Astrocyte of the hippocampus (primary cell): ENCODE data around the gene EHD4.

Source experiments
- DNase-seq: peaks from one replicate; pipeline ENCODE4 v3.0.0; 2011; ENCODE audit warnings: low read depth, low spot score

Gene EHD4

DNA sequence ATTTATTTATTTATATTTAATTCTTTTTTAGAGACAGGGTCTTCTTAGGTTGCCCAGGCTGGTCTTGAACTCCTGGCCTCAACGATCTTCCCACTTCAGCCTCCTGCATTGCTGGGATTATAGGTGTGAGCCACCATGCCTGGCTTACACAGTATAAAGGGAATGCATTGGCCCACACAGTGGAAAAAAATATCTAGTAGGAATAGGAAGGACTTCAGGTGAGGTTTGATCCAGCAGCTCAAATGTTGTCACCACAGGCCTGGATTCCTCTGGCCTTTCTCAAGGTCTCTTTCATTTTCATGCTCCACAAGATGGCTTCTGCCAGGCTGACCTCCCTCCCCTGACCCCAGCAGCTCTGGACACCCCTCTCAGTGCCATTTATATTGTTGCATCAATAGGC, 76.4 kb downstream of the EHD4 start:
- no peak for DNase-seq

DNA sequence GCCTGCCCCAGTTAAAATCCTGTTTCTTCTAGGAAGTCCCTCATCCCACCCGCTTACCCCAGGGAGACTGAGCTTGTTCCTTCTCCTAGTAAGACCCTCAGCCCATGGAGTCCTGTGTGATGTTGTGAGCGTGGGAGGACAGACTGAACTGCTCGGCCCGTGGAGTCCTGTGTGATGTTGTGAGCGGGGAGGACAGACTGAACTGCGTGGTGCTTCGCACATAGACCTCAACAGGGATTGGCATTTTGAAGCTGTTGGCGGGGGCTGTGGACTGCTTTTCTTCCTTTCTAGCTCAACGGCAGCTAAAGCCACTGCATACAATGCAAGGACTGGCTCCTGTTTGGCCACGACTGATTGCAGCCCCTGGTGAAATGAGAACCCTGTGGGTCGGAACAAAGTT, 76.9 kb downstream of the EHD4 start:
- peak; percentile 15 for DNase-seq

DNA sequence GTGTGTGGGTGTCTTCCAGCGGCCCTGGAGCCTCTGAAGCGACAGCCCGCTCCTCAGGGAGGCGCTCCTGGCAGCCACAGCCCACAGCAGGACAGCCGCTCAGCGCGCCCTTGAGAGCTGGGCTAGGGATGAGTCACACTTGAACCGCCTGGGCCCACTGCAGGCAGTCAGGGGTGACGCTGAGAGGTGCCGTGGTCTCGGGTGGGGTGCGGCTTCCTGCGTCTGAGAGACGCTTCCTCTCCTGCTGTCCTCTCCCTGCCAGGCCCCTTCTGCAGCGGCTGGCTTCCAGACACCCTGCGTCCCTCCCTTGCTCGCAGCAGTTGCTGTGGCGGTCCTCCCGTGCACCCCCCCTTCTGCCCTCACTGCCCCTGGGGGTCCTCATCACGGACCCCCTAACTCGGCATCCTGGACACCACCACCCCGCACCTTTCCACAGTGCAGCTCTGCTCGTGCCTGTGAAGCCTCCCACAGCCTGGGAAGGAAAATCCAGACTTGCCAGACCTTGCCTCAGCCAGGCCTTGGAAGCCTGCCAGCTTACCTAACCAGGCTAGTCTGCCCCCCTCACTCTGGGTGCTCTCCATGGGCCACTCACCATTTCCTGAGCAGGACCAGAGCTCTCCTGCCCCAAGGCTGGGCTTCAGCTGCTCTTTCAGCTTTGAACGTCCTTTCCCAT, 77.4 kb downstream of the EHD4 start:
- peak; percentile 87 for DNase-seq

DNA sequence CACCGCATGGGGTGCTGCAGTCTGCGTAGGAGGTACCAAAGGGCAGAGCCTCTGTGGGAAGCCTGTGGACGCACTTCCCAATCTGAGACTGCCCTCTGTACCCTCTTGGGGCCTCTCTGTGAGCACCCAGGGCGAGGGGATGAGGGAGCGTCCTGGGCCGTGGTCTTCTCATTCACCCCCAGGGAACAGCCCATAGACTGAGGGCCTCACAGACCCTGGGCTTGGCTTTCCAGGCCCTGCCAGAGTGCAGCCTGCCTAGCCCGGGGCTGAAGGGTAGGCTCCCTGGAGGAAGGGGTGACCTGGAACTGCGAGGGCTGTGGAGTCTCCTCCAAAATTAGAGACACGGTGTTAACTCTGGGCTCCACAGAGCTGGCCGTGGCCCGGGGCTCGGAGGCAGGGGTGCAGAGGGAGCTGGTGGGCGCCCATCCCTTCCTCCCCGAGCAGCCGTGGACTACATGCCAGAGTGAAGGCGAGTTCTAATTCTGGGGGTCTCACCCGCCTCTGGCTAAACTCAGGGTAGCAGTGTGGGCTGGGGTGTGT, 78.0 kb downstream of the EHD4 start:
- DNase-seq, result no peak

DNA sequence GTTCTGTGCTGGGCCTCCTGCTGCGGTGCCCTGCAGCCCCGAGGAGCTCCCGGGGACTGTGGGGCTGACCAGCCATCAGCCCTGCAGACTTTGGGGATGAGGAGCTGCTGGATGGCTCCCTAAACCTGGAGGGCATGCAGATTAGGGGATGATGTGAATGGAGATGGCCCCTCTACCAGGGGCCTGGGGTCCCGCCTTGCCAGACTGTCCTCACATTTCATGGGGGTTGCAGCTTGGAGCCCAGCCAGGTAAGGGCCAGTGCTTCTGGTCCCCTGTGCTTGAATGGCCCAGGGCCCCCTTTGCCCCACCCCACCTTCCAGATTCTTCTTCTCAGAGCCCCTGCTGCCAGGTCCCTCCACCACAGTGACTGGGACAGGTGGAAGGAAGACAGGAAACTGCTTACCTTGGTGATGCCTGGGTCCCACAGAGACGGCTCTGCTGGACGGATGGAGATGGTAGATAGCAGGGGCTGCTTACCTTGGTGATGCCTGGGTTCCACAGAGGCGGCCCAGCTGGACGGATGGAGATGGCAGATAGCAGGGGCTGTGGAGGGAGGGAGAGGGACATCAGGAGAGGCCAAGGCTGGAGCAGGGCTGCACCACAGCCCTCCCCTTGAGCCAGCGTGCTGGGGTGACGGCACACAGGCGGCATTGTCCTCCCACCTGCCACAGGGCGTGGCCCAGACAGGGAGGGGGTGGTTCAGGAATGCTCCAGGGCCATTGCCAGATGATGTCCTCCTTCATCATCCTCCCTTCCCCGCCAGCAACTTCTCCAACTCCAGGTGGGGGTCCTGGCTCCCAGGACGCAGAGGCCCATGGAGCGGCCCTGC, 78.7 kb downstream of the EHD4 start, which contains the start of gene SPTBN5:
Gene SPTBN5 (minus strand): TSS at position 632 of the 829 bp plus-strand sequence. CDS start 556 bp downstream, at position 76.
- no peak for DNase-seq

DNA sequence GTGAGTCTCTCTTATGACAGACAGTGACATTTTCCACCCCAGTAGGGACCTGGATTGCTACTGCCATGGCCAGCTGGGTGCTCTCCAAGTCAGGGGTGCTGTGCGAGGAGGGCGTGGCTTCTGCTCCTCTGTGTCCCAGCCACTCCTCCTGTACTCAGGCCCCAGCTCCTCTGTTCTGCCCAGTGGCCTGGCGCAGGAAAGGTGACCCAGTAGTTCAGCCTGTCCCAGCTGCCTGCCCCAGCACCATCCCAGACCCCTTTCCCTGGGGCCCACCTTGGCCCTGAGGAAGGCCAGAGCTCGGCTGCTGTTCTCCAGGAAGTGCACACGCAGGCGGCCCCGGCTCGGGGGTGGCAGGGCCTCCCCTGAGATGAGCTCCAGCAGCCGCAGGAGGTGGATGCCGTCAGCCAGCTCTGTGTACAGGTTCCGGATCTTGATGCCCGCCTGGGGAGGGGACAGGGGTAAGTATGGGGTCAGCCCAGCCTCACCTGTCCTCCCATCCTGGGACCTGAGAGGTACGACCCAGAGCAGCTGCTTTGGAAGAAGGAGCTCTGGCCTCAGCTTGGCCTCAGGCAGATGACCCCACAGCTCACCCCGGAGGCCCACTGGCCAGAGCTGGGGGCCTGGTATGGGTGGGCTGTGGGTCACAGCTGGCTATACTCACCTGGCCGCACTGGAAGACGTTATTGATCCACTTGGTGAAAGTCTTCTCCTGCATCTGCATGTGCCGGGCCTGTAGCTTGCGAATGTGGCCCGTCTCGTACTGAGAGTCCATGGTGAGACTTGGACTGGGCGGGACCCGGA, 79.5 kb downstream of the EHD4 start:
- DNase-seq, result peak; percentile 63

DNA sequence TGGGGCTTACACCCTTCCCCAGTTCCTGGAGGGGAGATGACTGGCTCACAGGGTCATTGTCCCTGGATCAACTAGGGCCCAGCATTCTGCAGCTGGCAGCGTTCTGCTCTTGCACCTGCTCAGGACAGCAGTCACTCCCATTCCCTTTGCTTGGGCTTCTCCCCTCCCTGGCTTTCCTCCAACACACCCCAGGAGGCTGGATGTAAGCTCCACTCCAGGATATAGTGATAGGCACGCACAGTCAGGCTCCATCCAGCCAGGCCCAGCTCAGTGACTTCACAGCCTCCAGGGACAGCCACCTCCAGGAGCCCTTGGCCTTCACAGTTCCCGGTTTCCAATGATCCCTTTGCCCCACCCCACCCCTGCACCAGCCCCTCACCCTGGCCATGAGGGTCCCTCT, 80.4 kb downstream of the EHD4 start:
- DNase-seq, result no peak

DNA sequence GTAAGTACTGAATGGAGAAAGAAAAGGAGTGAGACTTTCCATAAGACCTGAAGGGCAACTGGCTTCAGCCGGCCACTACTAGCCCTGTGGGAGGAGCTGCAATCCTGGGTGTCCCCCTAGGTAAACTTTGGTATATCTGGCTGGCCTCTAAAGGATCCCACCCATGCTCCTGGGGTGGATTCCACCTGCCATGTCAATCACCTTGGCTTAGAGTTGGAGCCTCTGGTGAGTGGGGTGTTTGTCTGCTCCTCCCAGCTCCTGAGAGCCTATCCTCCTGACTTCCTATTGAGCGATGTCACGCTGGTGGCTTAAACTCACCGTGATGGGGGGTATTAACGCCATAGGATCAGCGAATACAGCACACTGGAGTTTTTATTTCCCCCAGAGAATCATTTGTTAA, 81.1 kb downstream of the EHD4 start:
- no peak for DNase-seq

DNA sequence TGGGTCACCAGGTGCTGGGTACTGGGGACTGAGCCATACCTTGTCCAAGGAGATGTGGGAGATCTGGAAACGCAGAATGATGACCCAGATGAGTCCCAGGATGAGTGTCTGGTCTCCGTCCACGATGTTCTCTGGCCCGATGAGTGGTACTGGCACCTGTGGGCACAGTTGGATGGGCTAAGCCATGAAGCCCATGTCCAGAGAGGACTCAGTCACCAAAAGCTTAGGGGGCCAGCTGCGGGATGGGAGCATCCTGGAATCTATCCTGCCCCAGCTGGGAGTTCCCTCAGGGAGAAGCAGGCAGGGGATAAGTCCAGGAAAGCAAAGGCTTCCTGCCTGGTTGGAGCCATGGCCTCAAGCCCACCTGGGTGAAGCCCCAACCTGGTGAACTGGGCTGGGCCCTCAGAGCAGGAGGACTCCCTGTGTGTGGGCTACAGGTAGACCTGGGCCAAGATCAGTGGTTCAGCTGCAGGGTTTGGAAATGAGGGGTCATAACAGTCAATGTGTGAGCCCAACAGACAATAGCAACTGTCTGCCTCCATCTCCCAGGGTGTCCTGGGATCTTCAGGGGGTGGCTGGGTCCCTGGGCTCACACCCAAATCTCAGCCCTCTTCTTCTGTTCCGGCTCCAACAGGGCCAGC, 82.2 kb downstream of the EHD4 start:
- no peak for DNase-seq

DNA sequence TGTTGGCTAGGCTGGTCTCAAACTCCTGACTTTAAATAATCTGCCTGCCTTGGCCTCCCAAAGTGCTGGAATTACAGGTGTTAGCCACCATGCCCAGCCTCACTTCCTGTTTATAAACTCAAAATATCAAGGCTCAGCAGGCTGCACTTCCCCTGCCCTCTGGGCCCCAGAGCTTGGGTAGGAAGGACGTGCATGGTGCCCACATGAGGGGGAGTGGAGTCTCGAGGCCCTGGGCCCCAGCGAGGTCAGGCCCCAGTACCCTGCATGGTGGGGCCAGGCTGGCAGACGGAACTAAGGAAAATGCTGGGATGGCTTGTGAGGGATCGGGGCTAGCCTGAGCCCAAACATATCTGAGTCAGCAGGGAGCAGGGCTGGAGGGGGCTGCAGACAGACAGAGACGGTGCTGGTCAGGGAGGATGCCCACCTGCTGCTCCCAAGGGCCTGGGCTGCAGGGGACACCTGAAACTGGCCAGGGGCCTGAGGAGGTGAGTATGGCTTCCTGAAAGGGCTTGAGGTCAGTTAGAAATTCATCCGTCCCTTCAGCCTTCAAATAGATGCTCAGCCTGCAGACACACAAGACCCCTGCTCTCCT, 83.6 kb downstream of the EHD4 start:
- DNase-seq, result no peak

DNA sequence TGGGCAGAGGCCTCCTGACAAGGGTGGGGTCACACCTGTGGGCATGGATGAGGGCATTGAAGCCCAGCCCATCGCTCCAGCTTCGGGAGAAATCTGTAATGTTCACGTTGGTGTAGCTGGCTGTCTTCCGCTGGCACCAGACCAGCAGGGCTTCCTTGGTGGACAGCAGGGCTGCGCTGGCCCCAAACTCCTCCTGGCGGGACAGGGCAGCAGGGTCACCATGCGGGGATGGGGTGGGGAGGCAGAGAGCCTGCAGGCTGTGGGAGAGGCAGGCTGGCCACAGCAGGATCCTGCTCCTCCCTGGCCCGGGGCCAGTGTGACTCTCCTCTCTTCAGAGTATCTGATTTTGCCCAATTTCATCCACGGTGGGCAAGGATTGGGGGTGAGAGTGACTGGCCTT, 84.5 kb downstream of the EHD4 start:
- no peak for DNase-seq

DNA sequence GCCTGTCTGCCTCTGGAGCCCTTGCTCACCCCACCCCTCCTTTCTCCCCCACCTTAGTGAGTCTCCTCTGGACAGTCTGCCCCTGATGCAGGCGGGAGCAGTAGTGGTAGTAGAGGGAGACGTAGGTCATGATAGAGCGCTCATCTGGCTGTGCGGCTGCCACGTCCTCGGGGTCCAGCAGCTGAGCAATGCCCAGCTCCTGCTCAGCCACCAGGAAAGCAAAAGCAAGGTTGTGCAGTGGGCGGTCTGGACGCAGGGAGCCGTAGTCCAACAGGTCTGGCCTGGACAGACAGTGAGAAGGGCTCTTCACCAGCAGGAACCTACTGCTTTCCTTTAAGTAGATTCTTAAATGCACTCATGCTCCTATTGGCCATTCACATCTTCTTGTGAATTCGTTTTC, 85.2 kb downstream of the EHD4 start:
- no peak for DNase-seq

DNA sequence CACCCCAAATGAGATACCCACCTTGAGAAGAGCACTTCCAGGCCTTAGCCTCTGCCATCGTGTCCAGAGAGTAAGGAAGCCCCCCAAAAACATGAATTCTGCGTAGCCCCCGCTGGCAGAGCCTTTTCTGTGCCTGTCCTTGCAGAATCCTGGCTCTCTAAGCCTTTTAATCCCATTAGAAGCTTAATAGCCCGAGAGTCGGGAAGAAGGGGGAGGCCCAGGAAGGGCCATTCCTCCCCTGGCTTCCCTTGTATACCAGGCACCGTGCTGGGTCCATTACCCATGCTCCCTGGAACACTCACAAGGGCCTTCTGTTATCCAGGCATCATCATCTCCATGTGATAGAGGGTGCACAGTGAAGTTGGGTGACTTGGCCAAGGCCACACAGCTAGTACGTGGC, 85.6 kb downstream of the EHD4 start:
- no peak for DNase-seq

DNA sequence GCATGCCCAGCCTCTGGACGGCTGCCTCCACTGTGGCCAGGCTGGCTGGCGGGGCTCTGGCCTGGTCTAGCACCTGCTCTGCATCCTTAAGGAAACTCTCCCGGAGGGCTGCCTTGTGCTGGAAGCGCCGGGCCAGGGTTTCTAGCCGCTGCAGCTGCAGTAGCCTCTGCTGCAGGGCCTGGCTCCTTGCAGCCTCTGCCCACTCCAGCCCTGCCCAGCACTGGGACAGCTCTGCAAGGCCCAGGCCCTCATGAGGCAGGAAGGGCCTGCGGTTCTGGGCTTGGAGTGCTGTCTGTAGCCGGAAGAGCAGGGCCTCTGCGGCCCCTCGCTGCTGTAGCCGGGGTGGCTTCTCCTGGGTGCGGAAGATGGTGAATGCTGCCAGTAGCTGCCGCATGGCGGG, 86.5 kb downstream of the EHD4 start:
- DNase-seq, result no peak

DNA sequence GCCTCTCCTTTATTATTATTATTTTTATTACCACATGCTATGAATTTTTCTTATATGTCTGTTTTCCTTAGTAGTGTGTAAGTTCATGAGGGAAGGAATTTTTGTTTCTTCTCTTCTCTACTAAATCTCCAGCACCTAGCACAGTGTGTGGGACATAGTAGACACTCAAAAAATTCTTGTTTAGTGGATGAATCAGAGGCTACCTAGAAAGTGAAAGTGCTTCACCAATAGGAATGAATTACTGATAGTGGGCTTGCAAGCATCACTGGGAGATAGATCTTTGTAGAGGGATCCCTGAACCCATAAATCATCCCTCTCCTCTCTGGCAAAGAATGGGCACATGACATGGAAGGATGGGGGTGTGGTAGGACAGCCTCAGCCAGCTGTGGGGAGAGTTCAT, 87.0 kb downstream of the EHD4 start:
- DNase-seq, result no peak

DNA sequence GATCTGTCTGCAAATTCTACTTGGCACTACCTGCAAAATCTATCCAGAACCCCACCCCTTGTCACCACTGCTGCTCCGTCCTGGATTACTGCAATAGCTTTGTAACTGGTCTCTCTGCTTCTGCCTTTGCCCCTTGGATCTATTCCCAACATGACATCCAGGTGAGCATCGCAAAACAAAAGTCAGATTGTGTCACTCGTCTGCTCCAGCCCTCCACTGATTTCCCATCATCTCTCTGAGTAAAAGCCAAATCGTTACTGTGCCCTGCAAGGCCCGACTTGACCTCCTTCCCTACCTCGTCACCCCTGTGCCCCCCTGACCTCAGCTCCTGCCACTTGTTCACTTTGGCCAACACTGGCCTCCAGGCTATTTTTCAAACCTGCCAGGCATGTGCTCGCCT, 87.9 kb downstream of the EHD4 start:
- no peak for DNase-seq

DNA sequence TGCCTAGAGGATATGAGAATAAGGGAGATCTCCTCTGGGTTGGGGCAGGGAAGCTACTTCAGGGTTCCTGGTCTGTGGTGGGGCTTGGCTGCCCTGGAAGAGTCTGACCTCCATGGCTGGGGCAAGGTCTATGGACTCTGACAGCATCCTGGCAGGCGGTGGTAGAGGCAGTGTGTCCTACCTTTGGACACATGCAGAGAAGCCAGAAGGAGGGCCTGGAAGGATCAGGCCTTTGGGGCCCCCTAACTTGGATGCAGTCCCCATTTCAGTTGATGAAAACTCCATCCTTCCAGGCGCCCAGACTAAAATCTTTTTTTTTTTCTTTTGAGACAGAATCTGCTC, 88.9 kb downstream of the EHD4 start:
- DNase-seq, result no peak

DNA sequence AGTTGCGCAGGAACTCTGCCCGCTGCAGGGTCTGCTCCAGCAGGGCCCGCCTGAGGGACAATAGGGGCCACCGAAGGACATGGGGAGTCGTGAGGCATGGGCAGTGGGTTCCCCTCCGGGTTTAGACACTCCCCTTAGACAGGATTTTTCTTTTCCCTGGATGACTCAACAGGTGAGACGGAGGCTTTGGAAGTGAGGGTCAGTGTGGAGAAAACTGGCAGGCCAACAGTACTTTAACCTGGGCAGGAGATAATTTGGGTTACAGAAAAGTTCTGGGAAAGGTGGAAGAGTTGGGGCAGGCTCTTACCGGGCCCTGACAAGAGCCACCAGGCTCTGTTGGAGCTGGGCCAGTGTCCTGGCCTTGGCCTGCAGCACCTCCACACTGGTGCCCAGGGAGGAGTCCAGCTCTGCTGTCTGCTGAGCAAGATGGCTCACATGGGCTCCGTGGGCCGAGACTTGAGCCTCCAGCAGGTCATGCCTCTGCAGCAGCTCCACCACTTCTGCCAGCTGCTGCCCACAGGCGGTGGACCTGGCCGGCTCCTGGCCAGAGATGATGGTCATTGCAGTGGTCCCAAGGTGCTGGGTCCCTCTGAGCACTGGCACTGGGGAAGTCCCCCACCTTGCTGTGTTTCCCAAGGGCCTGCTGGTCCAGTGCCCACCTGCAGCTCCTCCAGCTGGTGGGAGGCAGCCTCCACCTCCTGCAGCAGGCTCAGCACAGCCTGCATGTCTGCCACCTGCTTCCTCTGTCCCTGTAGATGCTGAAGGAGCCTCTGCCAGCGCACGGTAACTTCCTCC, 89.5 kb downstream of the EHD4 start:
- no peak for DNase-seq

DNA sequence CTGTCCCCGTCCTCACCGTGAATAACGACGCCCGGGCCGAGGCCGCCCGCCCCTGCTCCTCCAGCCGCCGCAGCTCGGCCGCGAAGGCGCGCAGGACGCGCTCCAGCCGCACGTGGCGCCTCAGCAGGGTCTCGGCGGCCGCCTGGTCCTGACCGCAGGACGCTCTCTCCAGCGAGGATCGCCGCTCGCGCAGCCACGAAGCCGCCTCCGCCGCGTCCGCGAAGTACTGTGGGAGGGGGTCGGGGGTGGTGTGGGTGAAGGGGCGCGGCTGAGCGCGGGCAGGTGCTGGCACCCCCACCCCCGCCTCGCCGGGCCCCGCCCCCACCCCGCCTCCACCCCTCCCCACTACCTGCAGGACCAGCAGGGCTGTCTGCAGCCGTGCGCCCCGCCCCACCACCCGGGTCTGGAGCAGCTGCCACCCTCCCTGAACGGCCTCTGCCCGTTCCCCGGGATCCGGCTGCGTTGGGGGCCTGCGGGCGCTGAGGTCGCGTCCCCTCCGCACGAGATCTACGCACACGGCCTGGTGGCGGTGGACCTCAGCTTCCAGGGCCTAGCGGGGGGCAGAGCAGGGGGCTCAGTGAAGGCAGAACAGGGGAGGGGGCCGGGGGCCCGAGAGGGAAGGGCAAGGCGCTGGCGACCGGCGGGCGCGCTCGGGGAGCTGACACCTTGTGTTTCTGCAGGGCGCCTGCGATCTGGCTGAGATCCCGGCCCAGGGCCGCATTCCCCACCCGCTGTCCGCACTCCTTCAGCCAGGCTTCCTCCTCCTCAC, 90.3 kb downstream of the EHD4 start:
- peak; percentile 56 for DNase-seq

DNA sequence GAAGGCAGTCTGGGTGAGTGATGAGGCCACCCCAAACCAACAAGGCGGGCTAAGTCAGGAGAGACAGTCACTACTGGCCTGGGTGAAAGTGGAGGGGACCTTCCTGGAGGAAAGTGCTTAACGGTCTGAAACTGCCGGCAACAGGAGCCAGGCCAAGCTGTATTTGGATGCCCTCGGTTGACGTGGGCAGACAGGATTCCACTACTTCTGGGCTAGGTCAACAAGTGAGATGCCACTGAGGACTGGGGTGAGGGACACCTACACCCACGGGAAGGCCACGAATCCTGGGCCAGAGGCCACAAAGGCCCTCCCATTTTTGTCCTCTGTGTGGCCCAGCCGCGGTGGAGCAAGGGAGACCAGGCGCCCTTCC, 90.8 kb downstream of the EHD4 start:
- peak; percentile 21 for DNase-seq
